Cerebellar cortex (tissue), 1 donor: ENCODE measurements around the gene CIP2A.

Experiments
- DNase-seq: peaks from one replicate; pipeline ENCODE4 v3.0.0-alpha.2; 2015; ENCODE audit warnings: low spot score

CIP2A gene

DNA sequence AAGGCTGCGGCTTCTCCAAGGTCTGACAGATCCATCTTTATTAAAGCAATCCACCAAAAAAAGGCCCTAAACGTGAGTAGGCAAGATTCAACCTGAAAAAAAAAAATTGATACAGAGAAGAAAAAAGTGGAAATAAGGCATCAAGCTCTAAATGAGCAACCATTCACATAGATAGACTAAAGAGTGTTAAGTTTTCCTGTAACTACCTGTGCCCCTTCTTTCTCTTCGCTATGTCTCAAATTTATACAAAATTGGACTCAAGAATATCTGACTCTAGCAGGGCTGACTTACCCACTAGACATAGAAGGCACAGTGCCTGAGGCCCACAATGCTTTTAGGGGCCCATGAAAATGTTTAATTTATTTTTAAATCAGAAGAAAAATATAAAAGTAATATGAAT is 78.7 kb downstream of the CIP2A start, which contains the start of gene MYH15:
Gene MYH15, minus strand, starts transcription at position 101 of the 400 bp plus-strand sequence. Its CDS starts 66 bp downstream, at position 35.
- DNase-seq: no peak

GRCh38 chr3:108509871-108510270 is 79.4 kb downstream of the CIP2A start:
- no peak for DNase-seq

GRCh38 chr3:108509263-108509662 is 80.0 kb downstream of the CIP2A start:
- no peak for DNase-seq

DNA sequence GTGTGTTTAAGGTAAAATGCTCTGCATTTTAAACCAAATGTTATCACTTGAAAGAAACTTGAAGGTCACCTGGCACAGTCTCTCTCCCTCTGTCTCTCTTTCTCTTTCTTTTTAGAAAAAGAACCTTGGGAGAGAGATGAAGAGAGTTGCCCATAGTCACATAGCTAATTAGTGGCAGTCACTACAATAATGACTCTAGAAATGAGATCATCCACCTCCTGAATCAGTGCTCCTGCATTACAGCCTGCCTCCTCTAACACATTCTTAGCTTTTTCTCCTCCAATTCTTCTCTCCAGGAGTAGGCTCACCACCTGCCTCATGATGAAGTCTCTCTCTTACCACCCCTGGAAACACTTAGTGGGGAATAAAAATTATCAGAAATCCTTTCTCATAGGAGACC is 81.3 kb downstream of the CIP2A start:
- DNase-seq: no peak

GRCh38 chr3:108505811-108506210 is 83.4 kb downstream of the CIP2A start:
- DNase-seq: no peak

GRCh38 chr3:108503722-108504121 is 85.5 kb downstream of the CIP2A start:
- no peak for DNase-seq

DNA sequence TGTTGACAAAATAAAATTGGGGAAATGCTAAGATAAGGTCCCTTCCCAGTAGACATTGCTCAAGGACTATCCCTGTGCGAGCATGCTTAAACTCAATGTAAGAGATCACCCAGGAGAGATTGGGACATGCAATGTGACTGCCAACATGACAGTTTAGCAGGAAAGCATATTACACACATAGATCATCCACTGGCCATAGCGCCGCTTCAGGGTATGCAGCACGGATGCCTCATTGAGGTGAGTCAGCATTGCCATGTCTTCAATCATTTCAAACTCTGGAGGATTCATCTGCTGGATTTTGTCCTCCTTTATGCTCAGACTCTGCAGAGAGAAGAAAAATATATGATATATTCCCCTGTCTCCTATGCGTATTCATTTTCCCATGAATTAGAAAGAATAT is 87.7 kb downstream of the CIP2A start:
- no peak for DNase-seq

GRCh38 chr3:108500728-108501127 is 88.5 kb downstream of the CIP2A start:
- no peak for DNase-seq
